Ovary (tissue), 9 donors: ENCODE measurements around the gene INPP5D. TPM values are rescaled to one million over a fixed set of nuclear protein-coding genes. Genes with fewer than 3 reads are reported as not detected.

Source experiments
- DNase-seq, 5 donors: peaks; one replicate each; pipeline ENCODE4 v3.0.0-alpha.2; 2019 to 2020
- H3K27ac ChIP-seq, 2 donors: fragments of 200-600 bp; one replicate each; pipeline versions ENCODE4 v1.5.1 to v1.8.0; 2019 to 2022
- H3K27me3 ChIP-seq: fragments of 200-600 bp; one replicate; pipeline ENCODE4 v1.8.0; 2022
- H3K36me3 ChIP-seq: fragments of 200-600 bp; sonication (generic); one replicate; pipeline ENCODE4 v1.5.1; 2019
- H3K4me1 ChIP-seq: one replicate; pipeline ENCODE4 v1.8.1; 2013; ENCODE audit warnings: mild to moderate bottlenecking, moderate library complexity; ENCODE audit not compliant: insufficient read depth
- H3K4me3 ChIP-seq: fragments of 200-600 bp; sonication (generic); one replicate; pipeline ENCODE4 v1.5.1; 2017
- H3K9me3 ChIP-seq, 2 donors: fragments of 200-600 bp in 1 of 2; sonication (generic) in 1 of 2; one replicate each; pipeline versions ENCODE4 v1.5.1 to v1.8.1; 2013 to 2019; ENCODE audit warnings: mild to moderate bottlenecking in 1 of 2, moderate library complexity in 1 of 2
- EP300 ChIP-seq: sonication (generic); formaldehyde crosslinking; IDR thresholded peaks from one replicate; pipeline ENCODE4 v1.6.1; 2017; ENCODE audit warnings: antibody characterized with exemption
- POLR2A ChIP-seq: fragments of 450-650 bp; IDR thresholded peaks from one replicate; pipeline ENCODE4 v1.6.1; 2017; ENCODE audit warnings: antibody characterized with exemption, mild to moderate bottlenecking, moderate library complexity
- WGBS, 3 donors: extraction: QIAGEN DNeasy Blood & Tissue Kit in 1 of 3; methylation state at CpG; one replicate each; pipeline versions ENCODE4 v1.1.5 to v1.1.7; 2013 to 2017; 5-methylcytosine and 5-hydroxymethylcytosine counted together
- intact Hi-C, 4 donors: fragments of 100-400 bp; cut with DNase I; formaldehyde crosslinking; loops; one replicate each; pipeline versions ENCODE4 v1.11.0 to v1.15.1; 2022 to 2023
- polyA plus RNA-seq, 2 donors: library from polyadenylated mRNA; stranded (reverse); fragments of 200-250 nt in 1 of 2; fragments of 350-450 nt in 1 of 2; fragmentation: Illumina TruSeq in 1 of 2; extraction: RNeasy Lipid Tissue Mini Kit (QIAGEN cat#74804) in 1 of 2; gene quantifications; one replicate each; pipeline ENCODE4 v1.2.3, GENCODE V29; 2013 to 2014
- total RNA-seq, 7 donors: library from RNA; depleted of rRNA in 2 of 7; stranded (reverse); fragments of >200 nt in 2 of 7; fragmentation: NEBNext Ultra II Directional in 3 of 7; extraction: Animal tissue kit (Norgen Biotek cat#: 25700) in 3 of 7; gene quantifications; one replicate each; pipeline versions ENCODE4 v1.1.0 to v1.2.4, GENCODE V29; 2016 to 2023
- TF ChIP-seq, protein P1 (sequence below), 3 donors: fragments of 450-650 bp in 2 of 3; fragments of 200-600 bp in 1 of 3; IDR thresholded peaks; one replicate each; pipeline versions ENCODE4 v1.5.1 to v1.8.0; 2016 to 2022; ENCODE audit warnings: antibody characterized with exemption in 3 of 3, mild to moderate bottlenecking in 1 of 3
- donor health status: DM: no; HTN: no; CAD: no; lungs with moderate emphysema.
- donor health status: DM: no; HTN: no; CAD: no.
- donor health status: Bipolar disorder and iron deficiency.
- donor health status: DM: yes; HTN: yes; CAD: no.
- donor health status: DM: no; HTN: no; CAD: no.
- donor health status: DM: yes; HTN: yes; CAD: no.

INPP5D gene
- total and polyA plus RNA-seq, 9 donors, result 4.1 to 14.4 (median 7.7) TPM

GRCh38 chr2:233163486-233164103, 103.5 kb downstream of the INPP5D start:
- no peaks in the 10 kb centered on the region for H3K36me3 ChIP-seq
- intact Hi-C loops, result no loop called here
- no peak overlapping the region for H3K27ac ChIP-seq
- no peak for DNase-seq
- H3K4me3 ChIP-seq, result no peak overlapping the region
- peaks cover 4% of the 10 kb centered on the region for H3K4me1 ChIP-seq
- WGBS, 3 donors, result 16 to 33% (median 21%) methylated on average over 18 of the region's 18 CpGs
- TF ChIP-seq EP300, result no peak
- TF ChIP-seq, protein P1, sequence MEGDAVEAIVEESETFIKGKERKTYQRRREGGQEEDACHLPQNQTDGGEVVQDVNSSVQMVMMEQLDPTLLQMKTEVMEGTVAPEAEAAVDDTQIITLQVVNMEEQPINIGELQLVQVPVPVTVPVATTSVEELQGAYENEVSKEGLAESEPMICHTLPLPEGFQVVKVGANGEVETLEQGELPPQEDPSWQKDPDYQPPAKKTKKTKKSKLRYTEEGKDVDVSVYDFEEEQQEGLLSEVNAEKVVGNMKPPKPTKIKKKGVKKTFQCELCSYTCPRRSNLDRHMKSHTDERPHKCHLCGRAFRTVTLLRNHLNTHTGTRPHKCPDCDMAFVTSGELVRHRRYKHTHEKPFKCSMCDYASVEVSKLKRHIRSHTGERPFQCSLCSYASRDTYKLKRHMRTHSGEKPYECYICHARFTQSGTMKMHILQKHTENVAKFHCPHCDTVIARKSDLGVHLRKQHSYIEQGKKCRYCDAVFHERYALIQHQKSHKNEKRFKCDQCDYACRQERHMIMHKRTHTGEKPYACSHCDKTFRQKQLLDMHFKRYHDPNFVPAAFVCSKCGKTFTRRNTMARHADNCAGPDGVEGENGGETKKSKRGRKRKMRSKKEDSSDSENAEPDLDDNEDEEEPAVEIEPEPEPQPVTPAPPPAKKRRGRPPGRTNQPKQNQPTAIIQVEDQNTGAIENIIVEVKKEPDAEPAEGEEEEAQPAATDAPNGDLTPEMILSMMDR (IDR thresholded peaks at IDR 0.05), result no peak
- no peak for TF ChIP-seq POLR2A
- no peaks in the 10 kb centered on the region for H3K9me3 ChIP-seq
- no peaks in the 10 kb centered on the region for H3K27me3 ChIP-seq

- TF ChIP-seq, protein P1 (IDR thresholded peaks at IDR 0.05), result no peak
- TF ChIP-seq EP300 (no peak), POLR2A (no peak)
- Histone ChIP-seq H3K4me1 (peaks cover 4% of the 10 kb centered on the region), H3K36me3 (no peaks in the 10 kb centered on the region), H3K27me3 (no peaks in the 10 kb centered on the region), H3K4me3 (no peak overlapping the region), H3K9me3 (no peaks in the 10 kb centered on the region), H3K27ac (no peak overlapping the region)
- intact Hi-C loops, result no loop called here
- 51 to 70% (median 62%) methylated on average over 17 of the region's 17 CpGs for WGBS, 3 donors
- DNase-seq, result no peak
These were observed 104.0 kb downstream of the INPP5D start for GRCh38 chr2:233164128-233164635.

- TF ChIP-seq EP300, result no peak
- no peak for TF ChIP-seq POLR2A
- TF ChIP-seq, protein P1 (IDR thresholded peaks at IDR 0.05), result no peak
- Histone ChIP-seq H3K4me1 (peaks cover 4% of the 10 kb centered on the region), H3K4me3 (no peak overlapping the region), H3K27ac (no peak overlapping the region), H3K36me3 (no peaks in the 10 kb centered on the region), H3K27me3 (no peaks in the 10 kb centered on the region), H3K9me3 (no peaks in the 10 kb centered on the region)
- intact Hi-C loops, result no loop called here
- WGBS, 3 donors, result 79 to 87% (median 86%) methylated on average over 4 of the region's 4 CpGs
- no peak for DNase-seq
These were observed 104.8 kb downstream of the INPP5D start for GRCh38 chr2:233164967-233165366.

DNA sequence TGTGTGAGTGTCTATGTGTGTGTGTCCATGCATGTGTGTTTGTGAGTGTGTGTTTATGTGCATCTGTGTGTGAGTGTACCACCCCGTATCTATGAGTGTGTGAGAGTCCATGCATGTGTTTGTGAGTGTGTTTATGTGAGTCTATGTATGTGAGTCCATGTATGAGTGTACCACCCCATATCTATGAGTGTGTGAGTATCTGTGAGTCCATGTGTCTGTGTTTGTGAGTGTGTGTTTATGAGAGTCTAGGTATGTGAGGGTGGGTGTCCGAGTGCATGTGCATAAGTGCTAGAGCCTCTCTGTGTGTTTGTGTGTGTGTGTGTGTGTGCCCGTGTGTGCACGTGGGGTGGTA, 105.4 kb downstream of the INPP5D start:
- no peak for DNase-seq
- Histone ChIP-seq H3K27ac (no peak overlapping the region), H3K27me3 (no peaks in the 10 kb centered on the region), H3K36me3 (no peaks in the 10 kb centered on the region), H3K9me3 (no peaks in the 10 kb centered on the region), H3K4me1 (peaks cover 4% of the 10 kb centered on the region), H3K4me3 (no peak overlapping the region)
- WGBS, 3 donors, result 62 to 67% (median 65%) methylated on average over 4 of the region's 4 CpGs
- TF ChIP-seq, protein P1 (IDR thresholded peaks at IDR 0.05), result no peak
- TF ChIP-seq POLR2A (no peak), EP300 (no peak)
- intact Hi-C loops, result no loop called here
